Activated T-cell treated with anti-CD3 and anti-CD28 coated beads, Interleukin-2, amount 50 U/mL, for 1 hour (primary cell): Measurements from ENCODE around the gene BEND6.
"Not testable (repeated sequence)": the region's sequence is repeated elsewhere in the genome, so short reads cannot be mapped to it uniquely, and the experiment has no call there.

Experiments used
- DNase-seq: peaks from one replicate; pipeline ENCODE4 v3.0.0-alpha.2; 2020

BEND6 gene

DNA sequence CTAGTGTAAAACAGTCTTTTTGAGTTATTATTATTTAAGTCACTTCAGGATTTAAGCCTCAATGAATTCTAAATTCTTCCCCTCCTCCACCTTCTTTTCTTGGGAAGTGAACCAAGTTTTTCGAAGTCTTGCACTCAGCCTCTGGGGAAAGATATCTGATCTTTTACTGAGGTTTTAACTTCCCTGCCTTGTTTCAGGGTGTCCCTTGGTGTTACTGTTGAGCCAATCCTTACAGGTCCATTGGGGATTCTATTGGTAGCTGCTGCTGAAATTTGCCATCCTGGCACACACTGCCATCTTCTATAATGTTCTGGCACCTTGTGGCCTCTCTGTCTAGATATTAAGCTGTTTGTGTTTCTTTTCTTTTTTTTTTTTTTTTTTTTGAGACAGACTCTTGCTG is 31.7 kb downstream of the BEND6 start:
- no peak for DNase-seq

DNA sequence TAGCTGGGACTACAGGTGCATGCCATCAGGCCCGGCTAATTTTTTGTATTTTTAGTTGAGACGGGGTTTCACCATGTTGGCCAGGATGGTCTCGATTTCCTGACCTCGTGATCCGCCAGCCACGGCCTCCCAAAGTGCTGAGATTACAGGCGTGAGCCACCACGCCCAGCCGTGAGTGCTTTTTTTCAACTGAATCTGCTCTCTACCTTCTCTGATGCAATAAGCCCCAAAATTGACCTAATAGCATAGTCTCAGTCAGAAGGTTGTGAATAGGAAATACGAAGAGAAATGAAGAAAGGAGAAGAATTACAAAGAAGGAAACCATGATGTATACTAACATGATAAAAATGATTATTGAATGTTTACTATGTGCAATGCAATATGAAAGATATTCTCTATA is 33.2 kb downstream of the BEND6 start:
- DNase-seq = no peak

DNA sequence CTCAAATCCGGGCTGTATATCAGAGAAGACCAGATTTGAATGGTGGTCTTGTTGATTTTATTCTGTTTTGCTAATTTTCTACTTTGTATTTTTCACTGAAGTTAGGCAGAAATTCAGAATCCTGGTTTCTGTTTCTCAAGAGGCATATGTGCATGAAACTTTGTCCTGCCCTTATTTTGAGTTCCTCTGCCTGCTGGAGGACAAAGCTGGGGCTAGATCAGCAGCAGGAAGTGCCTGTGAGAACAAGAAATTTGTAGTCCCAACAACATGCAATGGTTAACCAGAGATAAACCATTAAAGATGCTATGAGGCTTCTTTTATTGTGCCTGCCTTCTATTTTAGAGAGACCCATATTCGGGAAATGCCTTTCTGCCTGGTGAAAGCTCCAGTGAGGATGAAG is 37.1 kb downstream of the BEND6 start:
- DNase-seq = no peak

DNA sequence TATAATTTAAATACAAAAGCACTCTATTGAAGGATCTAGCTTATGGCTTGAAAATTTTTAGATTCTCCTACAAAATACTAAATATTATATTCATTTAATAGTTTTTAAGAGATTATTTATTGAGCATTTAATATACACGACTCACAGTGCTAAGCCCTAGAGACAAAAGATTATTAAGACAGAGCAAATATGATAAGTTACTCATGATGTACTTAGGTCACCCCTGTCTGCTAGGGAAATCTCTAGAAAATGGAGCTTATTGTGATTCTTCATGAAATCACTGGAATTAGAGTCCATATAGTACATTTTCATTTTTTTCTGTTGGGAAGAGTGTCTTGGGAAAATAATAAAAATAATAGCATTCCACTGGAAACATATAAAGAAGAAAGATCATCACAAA is 37.8 kb downstream of the BEND6 start:
- DNase-seq = no peak

DNA sequence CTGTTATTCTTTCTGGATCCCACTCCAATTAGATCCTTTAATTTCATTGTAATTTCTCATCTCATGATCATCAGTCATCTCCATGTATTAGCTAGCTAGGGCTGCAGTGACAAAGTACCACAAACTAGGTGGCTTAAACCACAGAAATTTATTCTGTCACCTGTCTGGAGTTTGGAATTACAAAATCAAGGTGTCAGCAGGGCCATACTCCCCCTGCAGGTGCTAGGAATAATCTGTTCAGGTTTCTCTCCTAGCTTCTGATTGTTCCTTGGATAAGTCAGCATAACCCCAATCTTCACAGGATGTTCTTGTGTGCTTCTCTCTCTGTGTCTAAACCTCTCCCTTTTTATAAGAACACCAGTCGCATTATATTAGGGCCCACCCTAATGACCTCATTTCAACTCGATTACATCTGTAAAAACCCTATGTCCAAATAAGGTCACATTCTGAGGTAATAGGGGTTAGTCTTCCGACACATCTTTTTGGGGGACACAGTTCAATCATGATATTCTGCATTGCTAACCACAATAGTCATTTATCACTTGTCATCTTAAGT is 40.5 kb downstream of the BEND6 start:
- no peak for DNase-seq

DNA sequence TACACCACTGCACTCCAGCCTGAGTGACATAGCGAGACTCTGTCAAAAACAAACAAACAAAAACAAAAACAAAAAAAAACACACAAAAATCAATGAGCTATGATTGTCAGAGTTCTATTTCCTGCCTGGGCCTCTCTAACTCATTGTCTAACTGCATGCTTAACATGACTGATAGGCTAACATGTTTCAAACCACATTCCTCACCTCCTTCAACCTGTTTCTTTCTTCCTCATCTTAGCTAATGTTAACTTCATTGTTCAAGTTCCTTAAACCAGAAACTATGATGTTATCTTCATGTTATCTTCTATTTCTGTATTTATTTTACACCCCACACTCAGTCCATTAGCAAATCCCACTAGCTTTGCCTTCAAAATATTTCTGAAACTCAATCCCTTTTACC is 41.5 kb downstream of the BEND6 start:
- no peak for DNase-seq

DNA sequence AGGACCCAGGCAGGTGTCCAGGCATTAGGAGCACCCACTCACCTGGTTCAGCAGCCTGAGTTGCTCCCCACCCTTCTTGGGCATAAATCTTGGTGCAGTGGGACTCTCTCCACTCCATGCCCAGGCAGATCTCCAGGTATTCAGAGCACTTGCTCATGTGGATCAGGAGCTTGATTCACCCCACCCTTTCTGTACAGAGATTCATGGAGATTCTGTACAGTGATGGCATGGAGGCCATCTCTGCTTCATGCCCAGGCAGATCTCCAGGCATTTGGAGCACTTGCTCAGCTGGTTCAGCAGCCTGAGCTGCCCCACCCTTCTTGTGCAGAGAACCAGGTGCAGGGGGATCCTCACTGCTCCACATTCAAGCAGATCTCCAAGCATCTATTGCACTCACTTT is 44.1 kb downstream of the BEND6 start:
- DNase-seq = no peak

DNA sequence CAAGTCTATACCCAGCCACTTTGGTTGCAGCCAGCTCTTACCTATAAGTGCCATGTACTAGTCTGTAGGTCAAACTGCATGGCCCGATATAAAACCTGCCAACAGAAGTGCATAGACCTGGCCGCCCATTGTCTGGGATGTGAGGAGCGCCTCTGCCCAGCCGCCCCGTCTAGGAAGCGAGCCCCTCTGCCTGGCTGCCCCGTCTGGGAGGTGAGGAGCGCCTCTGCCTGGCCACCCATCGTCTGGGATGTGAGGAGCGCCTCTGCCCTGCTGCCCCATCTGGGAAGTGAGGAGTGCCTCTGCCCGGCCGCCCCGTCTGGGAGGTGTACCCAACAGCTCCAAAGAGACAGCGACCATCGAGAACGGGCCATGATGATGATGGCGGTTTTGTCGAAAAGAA is 44.8 kb downstream of the BEND6 start:
- DNase-seq = not testable (repeated sequence)

DNA sequence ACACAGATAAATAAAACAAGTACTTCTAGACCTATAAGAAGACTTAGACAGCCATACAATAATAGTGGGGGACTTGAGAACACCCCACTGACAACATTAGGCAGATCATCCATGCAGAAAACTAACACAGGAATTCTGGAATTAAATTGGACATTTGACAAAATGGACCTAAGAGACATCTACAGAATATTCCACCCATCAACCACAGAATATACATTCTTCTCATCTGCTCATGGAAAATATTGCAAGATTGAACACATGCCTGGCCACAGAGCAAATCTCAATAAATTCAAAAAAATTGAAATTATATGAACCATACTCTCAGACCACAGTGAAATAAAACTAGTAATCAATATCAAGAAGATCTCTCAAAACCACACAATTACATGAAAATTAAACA is 47.3 kb downstream of the BEND6 start:
- DNase-seq = no peak

DNA sequence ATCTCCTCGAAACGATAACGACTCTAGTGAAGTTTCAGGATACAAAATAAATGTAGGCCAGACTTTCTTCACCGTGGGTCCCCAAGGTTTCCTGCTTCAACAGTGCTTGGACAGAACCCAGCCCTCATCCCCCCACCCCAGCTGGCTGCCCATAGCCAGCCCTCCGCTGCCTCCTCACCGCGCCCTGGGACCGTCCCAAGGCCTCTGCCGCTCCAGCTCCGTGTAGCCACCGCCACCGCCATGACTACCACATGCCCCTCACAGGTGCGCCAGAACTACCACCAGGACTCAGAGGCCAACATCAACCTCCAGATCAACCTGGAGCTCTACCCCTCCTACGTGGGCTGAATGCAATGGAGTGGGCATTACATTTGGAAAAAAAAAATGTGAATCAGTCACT is 49.4 kb downstream of the BEND6 start:
- no peak for DNase-seq

DNA sequence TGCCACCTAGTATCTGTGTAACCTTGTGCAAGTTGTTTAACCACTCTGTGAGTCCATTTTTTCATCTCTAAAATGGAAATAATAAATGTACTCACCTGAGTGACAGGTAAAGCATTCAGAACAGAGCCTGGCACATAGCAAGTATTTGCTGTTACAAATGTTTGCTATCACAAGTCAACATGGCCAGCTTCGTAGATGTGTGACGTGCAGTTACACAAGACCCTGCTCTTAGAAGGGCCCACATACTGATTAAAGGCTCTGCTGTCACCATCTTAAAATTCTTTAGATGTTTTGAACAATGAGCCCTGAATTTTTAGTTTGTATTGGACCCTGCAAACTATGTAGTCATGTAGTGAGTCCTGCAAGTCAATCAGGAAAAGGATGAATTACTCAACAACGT is 51.2 kb downstream of the BEND6 start:
- DNase-seq = no peak

DNA sequence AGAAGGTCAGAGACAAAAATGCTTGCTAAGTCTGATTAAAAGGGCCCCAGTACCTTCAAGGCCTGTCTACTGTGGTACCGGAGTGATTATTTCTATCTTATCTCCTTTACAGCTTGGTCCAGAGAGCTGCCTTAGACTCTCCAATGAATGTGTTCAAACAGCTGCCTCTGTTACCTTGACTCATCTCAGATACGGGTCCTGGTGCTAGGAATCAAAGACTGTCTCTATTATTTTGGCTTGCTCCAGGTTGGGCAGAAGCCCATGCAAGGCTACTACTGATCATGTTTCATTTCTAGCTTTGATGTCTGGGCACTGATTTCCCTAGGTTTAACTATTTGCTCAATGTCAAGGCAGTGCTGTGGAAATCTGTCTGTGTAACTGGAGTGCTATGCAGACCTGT is 53.2 kb downstream of the BEND6 start:
- not testable (repeated sequence) for DNase-seq

DNA sequence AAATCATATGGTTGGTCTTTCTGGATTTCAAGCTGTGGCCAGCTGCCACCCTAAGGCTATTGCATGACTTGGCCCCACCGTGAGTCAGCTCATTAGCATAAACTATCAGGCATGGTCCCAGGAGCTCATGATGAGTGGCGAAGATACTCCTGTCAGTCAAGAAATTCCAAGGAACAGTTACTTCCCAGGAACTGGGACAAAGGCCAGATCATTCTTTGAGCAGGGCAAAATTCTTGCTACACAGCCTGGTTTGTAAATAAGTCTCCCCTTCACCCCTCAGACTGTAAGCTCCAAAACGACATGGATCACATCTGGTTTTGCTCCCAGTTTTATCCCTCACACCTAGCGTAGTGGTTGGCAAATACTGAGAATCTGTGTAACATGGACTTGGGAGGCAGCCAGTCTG is 58.6 kb downstream of the BEND6 start:
- no peak for DNase-seq

DNA sequence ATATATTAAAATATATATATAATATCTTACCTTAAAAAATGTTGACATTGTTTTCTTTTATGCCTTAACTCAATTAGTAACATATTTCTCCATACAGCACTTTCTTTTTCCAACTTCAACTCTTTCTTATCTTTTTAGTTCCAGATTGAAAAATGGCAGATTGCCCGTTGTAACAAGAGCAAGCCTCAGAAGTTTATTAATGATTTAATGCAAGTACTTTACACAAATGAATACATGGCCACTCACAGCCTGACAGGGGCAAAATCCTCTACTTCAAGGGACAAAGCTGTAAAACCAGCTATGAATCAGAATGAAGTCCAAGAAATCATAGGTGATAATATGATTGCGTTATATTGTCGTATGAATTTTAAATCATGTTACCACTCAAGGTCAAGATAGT is 62.2 kb downstream of the BEND6 start:
- no peak for DNase-seq

DNA sequence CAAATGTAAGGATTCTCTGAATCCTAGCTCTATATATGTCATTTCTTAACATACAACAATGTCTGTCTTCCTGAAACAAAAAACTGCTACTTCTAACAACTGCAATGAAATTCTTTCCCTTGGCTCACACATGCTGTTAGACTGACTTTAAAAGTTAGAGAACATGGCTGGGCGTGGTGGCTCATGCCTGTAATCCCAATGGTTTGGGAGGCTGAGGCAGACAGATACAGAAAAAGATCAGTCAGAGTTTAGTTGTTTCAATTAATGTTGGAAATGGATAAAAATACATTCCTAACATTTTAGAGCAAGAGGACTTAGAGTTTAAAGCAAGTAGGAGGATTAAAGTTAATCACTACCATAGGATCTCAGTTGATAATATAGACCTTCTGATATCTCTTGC is 62.9 kb downstream of the BEND6 start:
- DNase-seq = no peak

DNA sequence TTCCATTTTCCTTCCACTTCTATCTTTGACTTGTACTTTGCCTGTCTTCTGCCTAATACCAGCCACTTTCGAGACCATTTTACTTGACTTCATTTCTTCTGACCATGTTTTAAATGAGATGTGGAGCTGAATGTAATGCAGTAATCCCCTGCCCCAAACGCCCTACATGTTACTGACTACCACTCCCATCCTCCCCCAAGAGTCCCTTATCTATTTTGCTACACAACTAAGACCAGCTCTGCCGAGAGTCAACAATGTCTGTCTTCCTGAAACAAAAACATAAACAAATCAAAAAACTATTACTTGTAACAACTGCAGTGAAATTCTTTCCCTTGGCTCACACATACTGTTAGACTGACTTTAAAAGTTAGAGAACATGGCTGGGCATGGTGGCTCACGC is 64.5 kb downstream of the BEND6 start:
- DNase-seq = no peak

DNA sequence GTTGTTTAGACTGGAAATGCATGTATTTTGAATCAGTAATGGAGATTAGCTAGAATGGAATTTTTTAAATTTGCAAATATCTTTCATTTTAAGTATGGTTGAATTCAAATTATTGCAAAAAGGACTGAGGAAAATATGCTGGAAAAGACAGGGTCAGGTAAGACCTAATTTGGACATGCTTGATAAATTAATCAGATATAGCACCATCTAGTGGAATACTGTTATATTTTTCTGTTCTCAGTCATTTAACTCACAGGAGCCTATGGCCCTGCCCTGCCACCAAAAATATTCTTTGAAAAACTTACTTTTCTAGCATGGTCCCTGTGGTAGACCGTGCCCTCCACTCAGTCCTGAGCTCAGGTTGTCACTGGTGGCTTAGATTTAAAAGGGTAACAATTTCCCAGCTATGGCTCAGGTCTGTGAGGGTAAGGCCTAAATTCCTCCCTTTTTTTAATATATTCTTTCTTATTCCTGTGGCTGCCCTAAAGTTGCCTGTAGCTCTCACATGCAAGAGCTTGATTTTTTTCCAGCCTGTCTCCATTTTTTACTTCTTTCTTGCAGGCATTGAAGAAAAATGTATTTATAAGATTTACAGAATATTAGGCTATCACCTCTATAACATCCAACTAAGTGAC is 66.3 kb downstream of the BEND6 start:
- DNase-seq = no peak

DNA sequence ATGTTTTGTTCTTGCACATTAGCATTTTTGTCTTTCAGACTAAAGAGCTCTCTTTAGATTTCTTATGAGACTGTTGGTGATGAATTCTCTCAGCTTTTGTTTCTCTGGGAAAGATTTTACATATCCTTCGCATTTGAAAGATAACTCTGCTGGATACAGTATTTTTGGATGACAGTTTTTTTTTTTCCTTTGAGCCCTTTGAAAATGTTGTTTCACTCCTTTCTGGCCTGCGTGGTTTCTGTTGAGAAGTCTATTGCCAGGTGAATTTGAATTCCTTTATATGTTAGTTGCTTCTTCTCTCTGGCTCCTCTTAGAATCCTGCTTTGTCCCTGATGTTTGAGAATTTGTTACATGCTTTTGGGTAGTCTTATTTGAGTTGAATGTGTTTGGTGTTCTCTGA is 69.4 kb downstream of the BEND6 start:
- no peak for DNase-seq

DNA sequence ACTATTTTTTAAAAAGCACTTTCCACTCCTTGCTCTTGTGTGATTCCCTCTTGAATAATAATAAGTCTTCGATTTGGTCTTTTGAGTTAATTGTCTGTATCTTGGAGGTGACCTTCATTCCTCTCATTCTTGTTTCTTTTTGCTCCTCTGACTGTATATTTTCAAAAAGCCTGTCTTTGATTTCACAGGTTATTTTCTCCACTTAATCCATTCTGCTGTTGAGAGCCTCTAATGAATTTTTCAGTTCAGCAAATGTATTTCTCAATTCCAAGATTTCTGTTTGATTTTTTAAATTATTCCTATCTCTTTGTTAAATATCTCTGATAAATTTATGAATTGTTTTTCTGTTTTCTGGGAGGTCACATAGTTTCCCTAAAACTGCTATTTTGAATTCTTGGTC is 69.9 kb downstream of the BEND6 start:
- no peak for DNase-seq

DNA sequence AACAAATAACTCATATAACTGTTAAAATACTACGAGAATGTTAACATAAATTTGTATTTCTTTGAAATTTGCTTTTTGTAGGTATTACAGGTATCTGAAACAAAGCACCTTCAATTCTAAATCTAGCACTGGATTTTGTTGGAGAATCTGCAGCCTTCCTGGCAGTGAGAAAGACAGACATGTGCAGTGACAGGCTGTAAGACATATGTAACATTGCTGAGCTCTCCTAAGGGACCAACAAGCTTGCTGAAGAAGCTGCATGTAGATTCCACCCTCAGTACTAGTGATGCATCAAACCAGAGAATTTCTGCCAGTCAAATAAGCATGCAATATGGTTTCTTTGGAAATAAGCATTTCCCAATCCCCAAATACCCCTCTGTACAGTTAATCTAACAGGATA is 71.1 kb downstream of the BEND6 start:
- DNase-seq = no peak

DNA sequence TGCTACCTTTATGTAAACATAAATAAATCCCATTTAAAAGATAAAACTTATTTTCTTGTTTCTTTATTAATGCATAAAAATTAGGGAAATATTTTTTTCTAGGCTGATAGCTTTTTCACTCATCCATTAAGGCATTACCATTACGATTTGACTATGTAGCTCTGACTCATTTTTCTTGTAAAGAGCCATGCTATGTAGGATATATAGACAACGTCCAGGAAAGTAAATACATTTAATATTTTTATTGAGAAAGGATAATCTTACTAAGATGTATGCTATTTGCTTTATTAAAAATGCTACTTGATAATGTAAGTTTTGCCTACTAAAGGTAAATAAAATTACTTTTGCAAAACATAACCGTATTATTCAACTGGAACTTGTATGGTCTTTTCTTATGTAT is 72.4 kb downstream of the BEND6 start:
- no peak for DNase-seq

DNA sequence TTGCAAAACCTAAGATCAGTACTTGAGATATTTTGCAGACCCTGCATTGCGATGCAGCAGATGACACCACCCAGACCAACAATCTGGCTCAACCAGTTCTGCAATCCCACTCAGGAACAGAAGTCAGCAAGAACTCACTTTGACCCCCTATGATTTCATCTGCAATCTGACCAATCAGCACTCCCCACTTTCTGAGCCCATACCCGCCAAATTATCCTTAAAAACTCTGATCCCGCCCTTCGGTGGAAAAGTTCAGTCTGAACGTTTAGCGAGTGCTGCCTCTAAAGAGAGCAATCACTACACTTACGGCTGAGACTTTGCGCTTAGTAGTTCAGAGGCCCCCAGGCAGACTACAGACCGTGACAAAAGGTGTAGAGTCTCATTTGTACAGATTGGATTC is 74.3 kb downstream of the BEND6 start:
- no peak for DNase-seq

DNA sequence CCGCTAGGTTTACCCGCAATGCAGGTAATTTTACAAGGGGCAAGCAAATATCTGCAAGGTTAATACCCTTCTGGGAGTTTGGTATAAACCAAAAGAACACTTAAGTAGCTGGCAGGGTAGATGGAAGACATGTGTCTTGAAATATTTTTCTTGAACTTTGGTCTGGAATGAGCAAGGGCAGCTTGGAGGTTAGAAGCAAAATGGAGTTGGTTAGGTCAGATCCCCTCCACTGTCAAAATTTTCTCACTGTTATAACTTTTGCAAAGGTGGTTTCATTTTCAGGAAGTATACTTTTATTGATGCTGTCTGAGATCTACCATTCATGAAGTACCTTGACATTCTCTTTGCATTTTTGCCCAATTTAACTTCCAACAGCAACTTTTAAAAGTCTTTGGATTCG is 78.3 kb downstream of the BEND6 start:
- DNase-seq = no peak

DNA sequence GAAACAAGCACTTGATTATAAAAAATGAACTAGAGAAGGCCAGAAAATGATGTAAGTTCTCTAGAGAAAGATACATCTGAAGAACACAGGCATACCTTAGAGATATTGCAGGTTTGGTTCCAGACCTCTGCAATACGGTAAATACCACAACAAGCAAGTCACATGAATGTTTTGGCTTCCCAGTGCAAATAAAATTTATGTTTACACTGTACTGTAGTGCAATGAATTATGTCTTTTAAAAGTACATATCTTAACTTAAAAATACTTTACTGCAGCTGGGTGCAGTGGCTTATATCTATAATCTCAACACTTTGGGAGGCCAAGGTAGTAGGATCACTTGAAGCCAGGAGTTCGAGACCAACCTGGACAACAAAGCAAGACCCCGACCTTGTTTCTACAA is 80.6 kb downstream of the BEND6 start:
- no peak for DNase-seq

DNA sequence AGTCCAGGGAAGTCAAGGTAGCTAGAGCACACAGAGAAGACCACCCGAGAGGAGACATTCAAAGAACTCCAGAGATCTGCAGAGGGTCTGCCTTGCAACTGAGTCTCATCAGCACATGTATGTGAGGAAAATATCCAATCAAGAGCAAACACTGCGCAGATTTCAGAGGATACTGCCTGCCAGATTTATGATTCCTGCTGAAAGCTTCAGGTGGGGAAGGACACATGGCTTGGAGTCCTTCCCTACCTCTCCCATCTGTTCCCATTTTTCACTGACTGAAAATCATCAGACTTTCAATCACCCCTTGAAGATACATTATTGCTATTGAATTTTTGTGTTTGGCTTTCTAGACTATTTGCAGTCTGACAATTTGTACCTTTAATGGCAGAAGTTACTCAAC is 84.0 kb downstream of the BEND6 start:
- no peak for DNase-seq

DNA sequence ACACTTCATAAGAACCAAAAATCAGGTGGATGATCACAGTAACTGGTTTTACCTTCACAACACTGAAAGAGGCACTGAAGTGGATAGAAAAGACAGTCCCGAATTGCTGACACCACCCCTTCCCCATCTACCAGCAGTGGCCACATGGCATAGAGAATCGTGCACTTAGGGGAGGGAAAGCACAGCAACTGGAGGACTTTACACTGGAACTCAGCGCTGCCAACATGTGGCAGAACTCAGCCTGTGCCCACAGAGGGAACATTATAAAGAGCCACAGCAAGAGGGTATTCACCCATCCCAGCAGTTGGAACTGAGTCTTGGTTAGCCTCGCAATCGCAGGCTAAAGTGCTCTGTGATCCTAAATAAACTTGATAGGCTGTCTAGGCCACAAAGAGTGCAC is 85.1 kb downstream of the BEND6 start:
- DNase-seq = no peak
